ENCODE data around the gene EIF4E1B. TPM values are rescaled to one million over a fixed set of nuclear protein-coding genes. Genes with fewer than 3 reads are reported as not detected.
A peak's percentile ranks its signal among the peaks of the same experiment; 100 is the strongest.

EIF4E1B gene
- total and polyA plus RNA-seq, 3 experiments from 2014 or later = not detected

DNA sequence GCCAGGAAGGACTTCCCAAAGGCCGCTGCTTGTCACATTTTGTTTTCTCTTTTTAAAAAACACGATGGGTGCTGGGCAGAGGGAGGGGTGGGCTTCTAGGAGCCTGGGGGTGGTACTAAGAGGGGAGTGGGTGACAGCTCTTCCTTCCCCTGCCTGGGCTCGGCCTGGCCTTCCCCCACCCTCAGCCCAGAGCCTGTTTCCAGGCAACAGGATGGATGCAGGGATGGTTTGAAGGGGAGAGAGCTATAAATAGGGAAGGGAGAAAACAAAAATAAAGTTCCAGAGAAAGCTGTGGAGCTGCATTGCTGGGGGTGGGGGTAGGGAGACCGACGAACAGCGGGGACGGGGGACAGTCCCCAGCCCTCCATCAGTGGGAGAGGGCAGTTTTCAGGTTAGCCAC is 14.0 kb upstream of the EIF4E1B start:
- ChIA-PET POLR2A (no interaction called here), CTCF (no interaction called here)
- Histone ChIP-seq H3K27ac (ENCODE audit: low read depth, low read length) (no peak overlapping the region), H3K9me3 (ENCODE audit: low read length) (no peaks in the 10 kb centered on the region), H3K4me3 (ENCODE audit: low read length) (no peak overlapping the region), H3K4me1 (ENCODE audit: insufficient read depth, low read length) (peaks cover 11% of the 10 kb centered on the region), H3K27me3 (ENCODE audit: insufficient read depth, low read length, poor library complexity, severe bottlenecking) (peaks cover 35% of the 10 kb centered on the region), H3K36me3 (ENCODE audit: insufficient read depth, low read length) (no peaks in the 10 kb centered on the region)
- Mint-ChIP-seq H3K36me3 (no peaks in the 10 kb centered on the region), H3K9me3 (no peaks in the 10 kb centered on the region), H3K4me1 (peaks cover 12 to 22% (median 14%) of the 10 kb centered on the region in 3 donors), H3K27me3 (peaks cover 41 to 77% of the 10 kb centered on the region in 2 donors), H3K4me3 (no peak overlapping the region), H3K27ac (no peak overlapping the region)
- no peak for DNase-seq

DNA sequence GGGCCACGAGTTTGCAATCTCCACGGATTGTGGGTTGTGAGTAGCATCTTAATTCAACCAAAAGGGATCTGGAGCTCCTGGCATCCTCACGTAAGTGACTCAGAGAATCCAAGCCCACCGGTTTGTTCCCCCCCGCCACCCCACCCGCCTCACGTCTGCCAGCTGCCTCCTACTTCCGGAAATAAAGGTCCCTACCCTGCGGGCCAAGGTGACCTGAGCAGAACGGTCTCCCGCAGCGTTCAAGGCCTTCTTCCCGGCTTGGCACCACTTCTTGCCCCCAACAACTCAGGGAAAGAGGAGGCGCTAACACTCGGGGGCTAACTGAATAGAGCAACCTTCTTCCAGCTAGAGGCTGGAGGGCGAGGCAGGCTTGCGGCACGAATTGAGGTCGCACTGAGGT is 11.7 kb upstream of the EIF4E1B start:
- Mint-ChIP-seq H3K27ac (no peak overlapping the region), H3K4me1 (peaks cover 10 to 22% (median 12%) of the 10 kb centered on the region in 3 donors), H3K27me3 (peaks cover 43 to 70% of the 10 kb centered on the region in 2 donors), H3K4me3 (peak overlapping the region in 5 of 7 donors; percentile 16 to 71 (median 60)), H3K9me3 (no peaks in the 10 kb centered on the region), H3K36me3 (no peaks in the 10 kb centered on the region)
- Histone ChIP-seq H3K4me1 (ENCODE audit: insufficient read depth, low read length) (peaks cover 11% of the 10 kb centered on the region), H3K4me3 (ENCODE audit: low read length) (no peak overlapping the region), H3K27ac (ENCODE audit: low read depth, low read length) (no peak overlapping the region), H3K9me3 (ENCODE audit: low read length) (no peaks in the 10 kb centered on the region), H3K27me3 (ENCODE audit: insufficient read depth, low read length, poor library complexity, severe bottlenecking) (peaks cover 35% of the 10 kb centered on the region), H3K36me3 (ENCODE audit: insufficient read depth, low read length) (no peaks in the 10 kb centered on the region)
- CTCF ChIA-PET = interaction anchor here (0.8 kb wide), 1 partner anchor 45 kb away, joined by 4 read pairs; no protein-coding TSS in a partner anchor
- no peak for DNase-seq
- POLR2A ChIA-PET = no interaction called here

DNA sequence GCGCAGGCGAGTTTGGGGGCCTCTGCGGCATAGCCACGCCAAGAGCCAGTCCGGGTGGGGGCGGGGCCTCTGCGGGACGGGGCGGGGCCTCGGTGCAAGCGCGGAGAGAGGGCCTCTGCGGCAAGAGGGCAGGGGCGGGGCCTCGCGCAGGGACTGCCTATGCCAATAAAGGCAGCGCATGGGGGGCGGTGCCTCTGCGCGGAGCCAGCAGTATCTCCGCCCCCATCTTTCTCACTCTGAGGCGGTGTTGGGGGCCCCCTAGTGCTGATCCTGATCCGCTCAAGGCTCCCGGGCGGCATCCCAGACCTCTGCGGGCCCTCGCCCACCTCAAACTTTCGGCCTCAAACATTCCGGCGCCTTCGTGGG is 11.3 kb upstream of the EIF4E1B start:
- Histone ChIP-seq H3K36me3 (ENCODE audit: insufficient read depth, low read length) (no peaks in the 10 kb centered on the region), H3K4me1 (ENCODE audit: insufficient read depth, low read length) (peaks cover 11% of the 10 kb centered on the region), H3K9me3 (ENCODE audit: low read length) (no peaks in the 10 kb centered on the region), H3K27me3 (ENCODE audit: insufficient read depth, low read length, poor library complexity, severe bottlenecking) (peaks cover 35% of the 10 kb centered on the region), H3K27ac (ENCODE audit: low read depth, low read length) (no peak overlapping the region), H3K4me3 (ENCODE audit: low read length) (no peak overlapping the region)
- Mint-ChIP-seq H3K9me3 (no peaks in the 10 kb centered on the region), H3K27ac (no peak overlapping the region), H3K27me3 (peaks cover 43 to 74% of the 10 kb centered on the region in 2 donors), H3K36me3 (no peaks in the 10 kb centered on the region), H3K4me3 (peak overlapping the region in 5 of 7 donors; percentile 16 to 71 (median 60)), H3K4me1 (peaks cover 10 to 22% (median 12%) of the 10 kb centered on the region in 3 donors)
- ChIA-PET CTCF (interaction anchor here (0.8 kb wide), 1 partner anchor 46 kb away, joined by 4 read pairs; no protein-coding TSS in a partner anchor), POLR2A (no interaction called here)
- peak; percentile 73 to 82 (median 74) for DNase-seq

DNA sequence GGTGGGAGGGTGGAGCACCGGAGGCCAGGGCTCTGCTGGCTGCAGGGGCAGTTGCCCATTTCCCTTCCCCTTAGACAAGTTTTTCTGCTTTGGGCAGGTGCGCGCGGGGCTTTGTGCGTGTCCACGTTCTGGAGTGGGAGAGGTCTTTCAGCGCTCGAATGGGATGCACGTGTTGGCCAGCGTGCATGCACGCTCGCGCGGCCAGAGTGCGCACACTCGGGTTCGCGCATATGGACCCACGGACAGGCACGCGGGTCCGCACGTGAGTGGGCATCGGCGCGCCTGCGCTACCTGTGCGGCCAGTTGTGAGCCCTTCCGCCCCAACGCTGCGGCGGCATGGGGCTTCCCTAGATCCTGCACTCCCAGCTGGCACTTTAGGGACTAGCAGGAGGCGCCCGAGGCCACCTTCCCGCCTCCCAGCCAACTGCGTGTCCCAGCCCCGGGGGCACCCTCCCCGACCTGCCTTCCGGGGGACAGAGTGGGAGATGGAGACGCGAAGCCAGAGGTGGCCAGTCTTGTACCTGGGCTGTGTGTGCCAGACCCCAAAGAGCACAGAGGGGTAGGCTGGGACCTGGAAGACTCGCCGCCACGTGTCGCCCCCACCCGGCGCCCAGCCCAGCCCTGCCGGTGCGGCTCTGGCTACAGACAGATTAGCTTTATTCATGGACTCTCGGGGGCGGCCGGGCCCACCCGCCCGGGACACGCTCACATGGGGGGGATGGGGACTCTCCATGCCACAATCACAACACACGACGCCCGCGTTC is 10.7 kb upstream of the EIF4E1B start:
- peaks cover 35% of the 10 kb centered on the region for H3K27me3 ChIP-seq (ENCODE audit: insufficient read depth, low read length, poor library complexity, severe bottlenecking)
- CTCF ChIA-PET = no interaction called here
- peak overlapping the region in 6 of 7 donors; percentile 67 to 87 (median 73) for H3K4me3 Mint-ChIP-seq

DNA sequence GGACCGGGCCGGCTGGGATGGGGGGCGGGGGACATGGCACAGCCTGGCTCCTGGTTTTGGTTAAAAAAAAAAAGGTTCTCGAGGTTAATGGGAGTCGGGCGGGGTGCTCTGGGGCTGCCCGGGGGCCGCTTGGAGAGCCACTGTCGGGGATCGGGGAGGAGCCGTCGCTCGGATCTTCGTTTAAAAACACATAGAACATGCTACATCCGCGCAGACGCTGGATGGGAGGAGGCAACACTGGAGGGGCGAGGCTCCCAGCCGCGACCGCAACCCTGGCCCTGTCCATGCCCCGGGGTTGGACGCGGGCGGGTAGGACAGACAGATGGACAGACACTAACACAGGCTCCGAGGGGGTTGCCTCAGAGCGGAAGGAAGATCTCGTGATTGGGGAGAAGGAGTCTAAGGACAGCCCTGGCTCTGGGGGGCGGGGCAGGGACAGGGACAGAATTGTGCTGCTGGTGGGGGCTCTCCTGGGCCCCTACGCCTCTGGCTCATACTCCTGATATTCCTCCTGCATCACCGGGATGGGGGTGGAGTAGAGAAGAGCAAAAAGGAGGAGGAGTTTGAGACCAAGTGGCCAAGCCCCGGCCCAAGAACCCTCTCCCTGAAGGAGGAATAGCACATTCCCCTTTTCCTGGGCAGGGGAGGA is 10.0 kb upstream of the EIF4E1B start:
- ChIA-PET CTCF (interaction anchor here (1.1 kb wide), 1 partner anchor 204 kb away, joined by 3 read pairs; no protein-coding TSS in a partner anchor), POLR2A (no interaction called here)
- Mint-ChIP-seq H3K27ac (no peak overlapping the region), H3K4me3 (peak overlapping the region in 6 of 7 donors; percentile 67 to 87 (median 73)), H3K36me3 (no peaks in the 10 kb centered on the region), H3K27me3 (peaks cover 43 to 73% of the 10 kb centered on the region in 2 donors), H3K9me3 (no peaks in the 10 kb centered on the region), H3K4me1 (peaks cover 10 to 22% (median 12%) of the 10 kb centered on the region in 3 donors)
- Histone ChIP-seq H3K27ac (ENCODE audit: low read depth, low read length) (no peak overlapping the region), H3K4me1 (ENCODE audit: insufficient read depth, low read length) (peaks cover 11% of the 10 kb centered on the region), H3K9me3 (ENCODE audit: low read length) (no peaks in the 10 kb centered on the region), H3K27me3 (ENCODE audit: insufficient read depth, low read length, poor library complexity, severe bottlenecking) (peaks cover 35% of the 10 kb centered on the region), H3K36me3 (ENCODE audit: insufficient read depth, low read length) (no peaks in the 10 kb centered on the region), H3K4me3 (ENCODE audit: low read length) (no peak overlapping the region)
- peak in 1 of 5 donors; percentile 8 for DNase-seq

More for the DNA sequence above, 10.7 kb upstream of the EIF4E1B start:
- Mint-ChIP-seq H3K36me3 (no peaks in the 10 kb centered on the region), H3K27me3 (peaks cover 43 to 76% of the 10 kb centered on the region in 2 donors), H3K9me3 (no peaks in the 10 kb centered on the region), H3K27ac (no peak overlapping the region), H3K4me1 (peaks cover 10 to 22% (median 12%) of the 10 kb centered on the region in 3 donors)
- H3K9me3 ChIP-seq (ENCODE audit: low read length) = no peaks in the 10 kb centered on the region
- no peak overlapping the region for H3K4me3 ChIP-seq (ENCODE audit: low read length)
- DNase-seq = no peak
- peaks cover 11% of the 10 kb centered on the region for H3K4me1 ChIP-seq (ENCODE audit: insufficient read depth, low read length)
- H3K36me3 ChIP-seq (ENCODE audit: insufficient read depth, low read length) = no peaks in the 10 kb centered on the region
- POLR2A ChIA-PET = no interaction called here
- no peak overlapping the region for H3K27ac ChIP-seq (ENCODE audit: low read depth, low read length)

DNA sequence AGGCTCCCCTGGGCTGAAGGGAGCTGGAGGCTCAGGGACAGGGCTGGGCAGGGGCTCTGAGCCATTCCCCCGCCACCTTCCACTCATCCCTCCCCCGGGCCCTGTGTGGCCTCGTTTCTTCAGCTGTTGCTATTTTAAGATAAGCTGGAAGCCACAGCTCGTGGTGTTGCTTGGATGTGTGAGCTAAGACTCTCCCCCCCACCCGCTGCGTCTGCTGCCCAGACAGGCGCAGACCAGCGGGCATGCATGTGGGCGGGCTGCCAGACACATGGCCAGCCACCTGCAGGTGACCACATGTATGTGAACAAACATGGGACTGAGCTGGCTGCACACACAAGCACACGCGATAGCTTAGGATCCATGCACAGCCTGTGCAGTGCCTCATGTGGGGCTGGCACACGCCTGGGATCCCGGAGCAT is 8.8 kb upstream of the EIF4E1B start:
- Histone ChIP-seq H3K9me3 (ENCODE audit: low read length) (no peaks in the 10 kb centered on the region), H3K27me3 (ENCODE audit: insufficient read depth, low read length, poor library complexity, severe bottlenecking) (peaks cover 35% of the 10 kb centered on the region), H3K4me1 (ENCODE audit: insufficient read depth, low read length) (peaks cover 11% of the 10 kb centered on the region), H3K4me3 (ENCODE audit: low read length) (no peak overlapping the region), H3K36me3 (ENCODE audit: insufficient read depth, low read length) (no peaks in the 10 kb centered on the region), H3K27ac (ENCODE audit: low read depth, low read length) (no peak overlapping the region)
- Mint-ChIP-seq H3K27me3 (peaks cover 34 to 68% of the 10 kb centered on the region in 2 donors), H3K4me1 (peaks cover 10 to 22% (median 12%) of the 10 kb centered on the region in 3 donors), H3K4me3 (no peak overlapping the region), H3K27ac (no peak overlapping the region), H3K36me3 (no peaks in the 10 kb centered on the region), H3K9me3 (no peaks in the 10 kb centered on the region)
- ChIA-PET CTCF (interaction anchor here (1.0 to 1.7 kb wide), 8 partner anchors 8 to 205 kb away, joined by 3 to 7 read pairs (median 3); partner anchors contain the start of genes EIF4E1B, FAF2, SNCB and TSPAN17), POLR2A (no interaction called here)
- no peak for DNase-seq

DNA sequence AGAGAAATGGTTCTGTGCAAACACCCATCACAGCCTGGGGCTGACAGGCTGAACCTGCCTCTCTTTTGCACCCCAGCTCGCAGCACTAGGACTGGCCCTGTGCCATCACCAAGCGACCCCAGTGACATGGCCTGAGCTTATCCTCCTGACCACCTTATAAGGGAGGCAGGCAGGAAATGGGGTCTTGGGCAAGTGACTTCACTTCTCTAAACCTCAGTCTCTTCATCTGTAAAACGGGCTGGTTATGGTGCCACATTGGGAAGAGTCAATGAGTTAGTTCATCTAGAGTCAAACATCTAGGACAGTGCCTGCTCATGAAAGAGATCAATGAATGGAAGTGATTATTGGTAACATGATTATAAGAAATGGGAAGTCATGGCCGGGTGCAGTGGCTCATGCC is 6.3 kb upstream of the EIF4E1B start:
- Histone ChIP-seq H3K4me1 (ENCODE audit: insufficient read depth, low read length) (peaks cover 6% of the 10 kb centered on the region), H3K36me3 (ENCODE audit: insufficient read depth, low read length) (no peaks in the 10 kb centered on the region), H3K27me3 (ENCODE audit: insufficient read depth, low read length, poor library complexity, severe bottlenecking) (peaks cover 36% of the 10 kb centered on the region), H3K27ac (ENCODE audit: low read depth, low read length) (no peak overlapping the region), H3K4me3 (ENCODE audit: low read length) (no peak overlapping the region), H3K9me3 (ENCODE audit: low read length) (no peaks in the 10 kb centered on the region)
- Mint-ChIP-seq H3K27me3 (peaks cover 33 to 69% of the 10 kb centered on the region in 2 donors), H3K27ac (no peak overlapping the region), H3K36me3 (peaks cover 0 to 2% (median 0%) of the 10 kb centered on the region in 3 donors), H3K4me3 (no peak overlapping the region), H3K9me3 (no peaks in the 10 kb centered on the region), H3K4me1 (peaks cover 12 to 24% (median 13%) of the 10 kb centered on the region in 3 donors)
- CTCF ChIA-PET = no interaction called here
- no peak for DNase-seq
- POLR2A ChIA-PET = no interaction called here

DNA sequence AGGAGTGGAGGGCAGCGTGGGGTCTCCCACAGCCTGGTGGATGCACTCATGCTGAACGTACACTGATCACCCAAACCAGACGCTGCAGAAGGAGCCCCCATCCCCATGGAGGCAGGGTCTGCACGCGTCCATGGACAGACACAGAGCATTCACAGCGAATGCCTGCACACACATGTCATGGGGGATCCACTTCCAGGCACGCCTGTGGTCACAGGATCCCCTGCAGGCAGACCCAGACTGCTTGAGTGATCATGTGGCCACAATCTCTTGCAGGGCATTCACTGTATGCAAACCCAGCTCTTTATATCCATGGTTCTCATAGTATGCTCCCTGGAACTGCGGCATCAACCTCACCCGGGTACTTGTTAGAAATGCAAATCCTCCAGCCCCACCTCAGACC is 5.5 kb upstream of the EIF4E1B start:
- ChIA-PET POLR2A (no interaction called here), CTCF (no interaction called here)
- Histone ChIP-seq H3K27me3 (ENCODE audit: insufficient read depth, low read length, poor library complexity, severe bottlenecking) (peaks cover 37% of the 10 kb centered on the region), H3K27ac (ENCODE audit: low read depth, low read length) (no peak overlapping the region), H3K4me3 (ENCODE audit: low read length) (no peak overlapping the region), H3K9me3 (ENCODE audit: low read length) (no peaks in the 10 kb centered on the region), H3K36me3 (ENCODE audit: insufficient read depth, low read length) (no peaks in the 10 kb centered on the region), H3K4me1 (ENCODE audit: insufficient read depth, low read length) (no peaks in the 10 kb centered on the region)
- no peak for DNase-seq
- H3K36me3 Mint-ChIP-seq = peaks cover 0 to 2% (median 0%) of the 10 kb centered on the region in 3 donors
- no peak overlapping the region for H3K27ac Mint-ChIP-seq
- H3K4me1 Mint-ChIP-seq = peaks cover 9 to 23% (median 15%) of the 10 kb centered on the region in 3 donors
- no peaks in the 10 kb centered on the region for H3K9me3 Mint-ChIP-seq
- H3K27me3 Mint-ChIP-seq = peaks cover 28 to 66% of the 10 kb centered on the region in 2 donors
- no peak overlapping the region for H3K4me3 Mint-ChIP-seq

Measured in CD8-positive, alpha-beta memory T cell (primary cell).